PFSK-1 (cell line): Measurements from ENCODE around the gene PARD6G.

Source experiments
- FOXP2 ChIP-seq: optimal IDR thresholded peaks from 2 replicates; pipeline ENCODE3; 2011; ENCODE audit warnings: borderline replicate concordance, control low read depth, inconsistent platforms; ENCODE audit not compliant: insufficient read depth; ENCODE audit errors: extremely low read length, extremely low read depth
- POLR2AphosphoS5 ChIP-seq: IDR thresholded peaks from 2 replicates; pipeline ENCODE4 v1.6.1; 2012; ENCODE audit warnings: low read depth, mild to moderate bottlenecking, control low read depth, low read length, moderate library complexity
- TAF1 ChIP-seq: IDR thresholded peaks from 2 replicates; pipeline ENCODE4 v1.6.1; 2012; ENCODE audit warnings: low read length, control low read depth, borderline replicate concordance; ENCODE audit not compliant: insufficient read depth
- TF ChIP-seq, protein P1 (sequence below), 2 experiments: IDR thresholded peaks; 2 replicates each; pipeline versions ENCODE4 v1.6.1 to v1.8.0; 2011 to 2012; ENCODE audit warnings: low read depth in 2 of 2, low read length in 2 of 2, control low read depth in 1 of 2, inconsistent platforms in 1 of 2, mild to moderate bottlenecking in 1 of 2, moderate library complexity in 1 of 2; ENCODE audit not compliant: insufficient read depth in 1 of 2

DNA sequence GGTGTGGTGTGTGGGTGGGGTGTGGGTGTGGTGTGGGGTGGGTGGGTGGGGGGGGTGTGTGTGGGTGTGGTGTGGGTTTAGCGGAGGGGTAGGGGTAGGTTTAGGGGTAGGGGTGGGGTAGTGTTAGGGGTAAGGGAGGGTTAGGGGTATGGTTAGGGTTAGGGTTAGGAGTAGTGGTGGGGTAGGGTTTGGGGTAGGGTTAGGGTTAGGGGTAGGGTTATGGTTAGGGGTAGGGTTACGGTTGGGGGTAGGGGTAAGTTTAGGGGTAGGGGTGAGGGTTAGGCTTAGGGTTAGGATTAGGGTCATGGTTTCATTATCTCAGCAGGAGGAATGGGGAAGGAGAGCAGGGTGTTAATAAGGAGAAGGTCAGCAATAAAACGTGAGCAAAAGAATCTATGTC is 11.3 kb upstream of the PARD6G start:
- TF ChIP-seq POLR2AphosphoS5 (no peak), TAF1 (no peak), FOXP2 (no peak)
- TF ChIP-seq, protein P1, sequence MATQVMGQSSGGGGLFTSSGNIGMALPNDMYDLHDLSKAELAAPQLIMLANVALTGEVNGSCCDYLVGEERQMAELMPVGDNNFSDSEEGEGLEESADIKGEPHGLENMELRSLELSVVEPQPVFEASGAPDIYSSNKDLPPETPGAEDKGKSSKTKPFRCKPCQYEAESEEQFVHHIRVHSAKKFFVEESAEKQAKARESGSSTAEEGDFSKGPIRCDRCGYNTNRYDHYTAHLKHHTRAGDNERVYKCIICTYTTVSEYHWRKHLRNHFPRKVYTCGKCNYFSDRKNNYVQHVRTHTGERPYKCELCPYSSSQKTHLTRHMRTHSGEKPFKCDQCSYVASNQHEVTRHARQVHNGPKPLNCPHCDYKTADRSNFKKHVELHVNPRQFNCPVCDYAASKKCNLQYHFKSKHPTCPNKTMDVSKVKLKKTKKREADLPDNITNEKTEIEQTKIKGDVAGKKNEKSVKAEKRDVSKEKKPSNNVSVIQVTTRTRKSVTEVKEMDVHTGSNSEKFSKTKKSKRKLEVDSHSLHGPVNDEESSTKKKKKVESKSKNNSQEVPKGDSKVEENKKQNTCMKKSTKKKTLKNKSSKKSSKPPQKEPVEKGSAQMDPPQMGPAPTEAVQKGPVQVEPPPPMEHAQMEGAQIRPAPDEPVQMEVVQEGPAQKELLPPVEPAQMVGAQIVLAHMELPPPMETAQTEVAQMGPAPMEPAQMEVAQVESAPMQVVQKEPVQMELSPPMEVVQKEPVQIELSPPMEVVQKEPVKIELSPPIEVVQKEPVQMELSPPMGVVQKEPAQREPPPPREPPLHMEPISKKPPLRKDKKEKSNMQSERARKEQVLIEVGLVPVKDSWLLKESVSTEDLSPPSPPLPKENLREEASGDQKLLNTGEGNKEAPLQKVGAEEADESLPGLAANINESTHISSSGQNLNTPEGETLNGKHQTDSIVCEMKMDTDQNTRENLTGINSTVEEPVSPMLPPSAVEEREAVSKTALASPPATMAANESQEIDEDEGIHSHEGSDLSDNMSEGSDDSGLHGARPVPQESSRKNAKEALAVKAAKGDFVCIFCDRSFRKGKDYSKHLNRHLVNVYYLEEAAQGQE (IDR thresholded peaks at IDR 0.05; ENCODE audit: insufficient read depth in 1 of 2, low read depth in 2 of 2, low read length in 2 of 2), result no peak
